ENCODE results near the gene RPE.

The RPE gene

DNA sequence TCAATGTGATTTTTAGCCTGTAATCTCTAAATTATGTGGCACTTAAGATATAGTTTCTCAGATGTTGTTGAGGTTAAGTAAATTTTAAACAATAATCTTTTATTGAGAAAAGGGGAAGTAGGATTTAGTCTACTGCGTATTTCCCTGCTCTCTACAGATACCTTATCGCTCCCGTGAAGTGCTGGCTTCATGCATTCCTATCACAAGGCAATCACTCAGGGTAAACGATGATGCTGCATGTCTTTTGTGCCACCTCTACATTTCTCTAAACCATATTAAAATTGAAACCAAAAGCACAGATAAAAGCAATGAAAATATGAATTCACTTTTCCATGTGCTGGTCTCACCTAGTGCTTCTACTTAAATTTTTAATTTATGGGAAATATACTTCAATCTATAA, 14.4 kb upstream of the RPE start:
- intact Hi-C loops (cut with DNase I; ENCODE audit: low total_unique reads) = no loop called here
- Histone ChIP-seq H3K4me1 (no peaks in the 10 kb centered on the region), H3K36me3 (no peaks in the 10 kb centered on the region), H3K27me3 (no peaks in the 10 kb centered on the region), H3K27ac (no peak overlapping the region), H3K9me3 (no peaks in the 10 kb centered on the region), H3K4me3 (no peak overlapping the region)
- DNase-seq = no peak
- TF ChIP-seq, protein P1, sequence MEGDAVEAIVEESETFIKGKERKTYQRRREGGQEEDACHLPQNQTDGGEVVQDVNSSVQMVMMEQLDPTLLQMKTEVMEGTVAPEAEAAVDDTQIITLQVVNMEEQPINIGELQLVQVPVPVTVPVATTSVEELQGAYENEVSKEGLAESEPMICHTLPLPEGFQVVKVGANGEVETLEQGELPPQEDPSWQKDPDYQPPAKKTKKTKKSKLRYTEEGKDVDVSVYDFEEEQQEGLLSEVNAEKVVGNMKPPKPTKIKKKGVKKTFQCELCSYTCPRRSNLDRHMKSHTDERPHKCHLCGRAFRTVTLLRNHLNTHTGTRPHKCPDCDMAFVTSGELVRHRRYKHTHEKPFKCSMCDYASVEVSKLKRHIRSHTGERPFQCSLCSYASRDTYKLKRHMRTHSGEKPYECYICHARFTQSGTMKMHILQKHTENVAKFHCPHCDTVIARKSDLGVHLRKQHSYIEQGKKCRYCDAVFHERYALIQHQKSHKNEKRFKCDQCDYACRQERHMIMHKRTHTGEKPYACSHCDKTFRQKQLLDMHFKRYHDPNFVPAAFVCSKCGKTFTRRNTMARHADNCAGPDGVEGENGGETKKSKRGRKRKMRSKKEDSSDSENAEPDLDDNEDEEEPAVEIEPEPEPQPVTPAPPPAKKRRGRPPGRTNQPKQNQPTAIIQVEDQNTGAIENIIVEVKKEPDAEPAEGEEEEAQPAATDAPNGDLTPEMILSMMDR (IDR thresholded peaks at IDR 0.05) = no peak

DNA sequence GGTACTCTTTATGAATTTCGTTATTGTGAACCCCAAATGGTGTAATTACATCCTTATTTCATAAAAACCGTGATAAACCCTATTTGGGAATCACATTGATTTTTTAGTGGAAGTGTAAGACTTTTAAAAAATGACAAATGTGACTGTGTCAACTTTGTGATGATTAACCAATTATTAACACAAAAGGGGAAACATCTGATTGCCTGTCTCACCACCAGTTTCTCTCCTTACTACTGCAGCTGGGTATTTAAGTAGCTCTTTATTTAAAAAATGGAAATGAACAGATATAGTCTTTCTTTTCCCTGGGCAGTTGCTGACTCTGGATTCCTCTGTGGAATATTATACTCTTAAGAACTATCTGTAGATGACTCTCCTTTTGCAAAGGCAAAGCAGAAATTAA, 11.6 kb upstream of the RPE start:
- H3K27me3 ChIP-seq = no peaks in the 10 kb centered on the region
- no peak overlapping the region for H3K27ac ChIP-seq
- TF ChIP-seq, protein P1 (IDR thresholded peaks at IDR 0.05) = no peak
- H3K4me3 ChIP-seq = no peak overlapping the region
- no peaks in the 10 kb centered on the region for H3K36me3 ChIP-seq
- no peaks in the 10 kb centered on the region for H3K4me1 ChIP-seq
- DNase-seq = no peak
- intact Hi-C loops (cut with DNase I; ENCODE audit: low total_unique reads) = no loop called here
- H3K9me3 ChIP-seq = no peaks in the 10 kb centered on the region

DNA sequence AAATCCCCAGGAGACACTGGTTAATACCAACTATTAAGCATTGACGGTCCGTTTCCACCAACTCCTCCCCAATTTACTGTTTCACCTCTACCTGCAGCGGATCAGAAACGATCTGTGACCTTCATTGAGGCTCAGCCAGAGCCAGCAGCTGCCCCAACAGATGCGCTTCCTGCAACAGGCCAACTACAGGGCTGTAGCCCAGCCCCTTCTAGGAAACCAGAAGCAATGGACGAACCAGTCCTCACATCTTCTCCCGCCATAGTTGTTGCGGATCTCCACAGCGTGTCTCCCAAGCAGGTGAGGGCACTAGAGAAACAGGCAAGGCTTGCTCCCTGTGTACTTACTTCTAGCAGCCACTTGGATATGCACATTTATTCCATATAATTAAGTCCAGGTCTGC, 8.5 kb upstream of the RPE start:
- no peaks in the 10 kb centered on the region for H3K9me3 ChIP-seq
- DNase-seq = no peak
- no peaks in the 10 kb centered on the region for H3K36me3 ChIP-seq
- intact Hi-C loops (cut with DNase I; ENCODE audit: low total_unique reads) = no loop called here
- no peak overlapping the region for H3K4me3 ChIP-seq
- no peaks in the 10 kb centered on the region for H3K4me1 ChIP-seq
- H3K27ac ChIP-seq = no peak overlapping the region
- TF ChIP-seq, protein P1 (IDR thresholded peaks at IDR 0.05) = no peak
- no peaks in the 10 kb centered on the region for H3K27me3 ChIP-seq

DNA sequence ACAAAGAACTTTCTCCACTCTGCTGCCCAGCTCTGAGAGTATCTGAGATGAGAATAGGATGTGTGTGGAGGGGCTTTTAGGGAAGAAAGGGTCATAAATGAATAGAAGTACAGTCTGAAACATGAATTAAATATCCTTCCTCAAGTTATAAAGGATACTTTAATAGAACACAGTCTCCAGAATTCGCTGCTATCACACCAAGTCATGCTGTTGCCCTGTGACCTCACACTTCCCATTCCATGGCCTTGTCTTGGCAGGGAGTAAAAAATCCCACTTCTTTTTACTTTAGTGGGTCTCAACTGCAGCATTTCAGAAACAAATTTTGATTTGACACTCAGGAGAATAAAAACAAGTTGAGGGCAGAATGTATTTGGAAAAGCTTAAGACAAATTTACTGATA, 3.8 kb upstream of the RPE start:
- DNase-seq = no peak
- intact Hi-C loops (cut with DNase I; ENCODE audit: low total_unique reads) = loop anchor here (5.0 kb wide), 1 partner anchor 189 kb away; no protein-coding TSS in a partner anchor
- H3K4me1 ChIP-seq = peaks cover 0 to 12% (median 6%) of the 10 kb centered on the region in 4 donors
- H3K27ac ChIP-seq = no peak overlapping the region
- H3K27me3 ChIP-seq = no peaks in the 10 kb centered on the region
- TF ChIP-seq, protein P1 (IDR thresholded peaks at IDR 0.05) = no peak
- no peak overlapping the region for H3K4me3 ChIP-seq
- H3K36me3 ChIP-seq = no peaks in the 10 kb centered on the region
- H3K9me3 ChIP-seq = no peaks in the 10 kb centered on the region

DNA sequence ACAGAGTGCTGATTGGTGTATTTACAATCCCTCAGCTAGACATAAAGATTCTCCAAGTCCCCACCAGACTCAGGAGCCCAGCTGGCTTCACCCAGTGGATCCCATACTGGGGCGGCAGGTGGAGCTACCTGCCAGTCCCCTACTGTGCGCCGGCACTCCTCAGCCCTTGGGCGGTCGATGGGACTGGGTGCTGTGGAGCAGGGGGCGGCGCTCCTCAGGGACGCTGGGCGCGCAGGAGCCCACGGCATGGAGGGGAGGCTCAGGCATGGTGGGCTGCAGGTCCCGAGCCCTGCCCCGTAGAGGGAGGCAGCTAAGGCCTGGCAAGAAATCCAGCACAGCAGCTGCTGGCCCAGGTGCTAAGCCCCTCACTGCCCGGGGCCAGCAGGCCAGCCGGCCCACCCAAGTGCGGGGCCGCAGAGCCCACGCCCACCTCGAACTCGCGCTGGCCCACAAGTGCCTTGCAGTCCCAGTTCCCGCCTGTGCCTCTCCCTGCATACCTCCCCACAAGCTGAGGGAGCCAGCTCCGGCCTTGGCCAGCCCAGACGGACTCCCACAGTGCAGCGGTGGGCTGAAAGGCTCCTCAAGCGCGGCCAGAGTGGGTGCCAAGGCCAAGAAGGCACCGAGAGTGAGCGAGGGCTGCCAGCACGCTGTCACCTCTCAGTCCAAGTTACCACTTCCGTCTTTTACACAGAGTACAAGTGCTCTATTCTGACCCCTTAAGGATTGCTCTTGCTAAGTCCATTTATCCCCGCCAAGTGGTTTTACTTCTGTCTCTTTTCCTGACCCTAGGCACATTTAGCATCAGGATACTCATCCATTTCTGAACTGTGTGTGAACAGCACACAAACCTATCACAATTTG, 1.7 kb upstream of the RPE start:
- H3K9me3 ChIP-seq = no peaks in the 10 kb centered on the region
- intact Hi-C loops (cut with DNase I; ENCODE audit: low total_unique reads) = no loop called here
- no peaks in the 10 kb centered on the region for H3K36me3 ChIP-seq
- no peak for DNase-seq
- TF ChIP-seq, protein P1 (IDR thresholded peaks at IDR 0.05) = no peak
- no peaks in the 10 kb centered on the region for H3K27me3 ChIP-seq
- no peak overlapping the region for H3K4me3 ChIP-seq
- H3K27ac ChIP-seq = no peak overlapping the region
- peaks cover 0 to 33% (median 21%) of the 10 kb centered on the region in 4 donors for H3K4me1 ChIP-seq

All from tibial artery (tissue), 4 donors.